Muscle layer of colon (tissue), 2 donors: ENCODE measurements around the gene AOC3.
A peak's percentile ranks its signal among the peaks of the same experiment; 100 is the strongest.

Experiments
- H3K27ac ChIP-seq: one replicate; pipeline ENCODE4 v1.7.0; 2013; ENCODE audit warnings: low read depth, mild to moderate bottlenecking, low read length, moderate library complexity
- H3K27me3 ChIP-seq, 2 donors: one replicate each; pipeline ENCODE4 v1.7.0; 2013; ENCODE audit warnings: low read length in 2 of 2, mild to moderate bottlenecking in 2 of 2; ENCODE audit not compliant: insufficient read depth in 2 of 2, control insufficient read depth in 1 of 2
- H3K36me3 ChIP-seq: one replicate; pipeline ENCODE4 v1.7.0; 2013; ENCODE audit warnings: mild to moderate bottlenecking, low read length; ENCODE audit not compliant: insufficient read depth
- H3K4me1 ChIP-seq: one replicate; pipeline ENCODE4 v1.7.0; 2013; ENCODE audit warnings: mild to moderate bottlenecking, low read length; ENCODE audit not compliant: insufficient read depth
- H3K4me3 ChIP-seq, 2 donors: one replicate each; pipeline ENCODE4 v1.7.0; 2013; ENCODE audit warnings: low read length in 2 of 2, low read depth in 1 of 2, mild to moderate bottlenecking in 1 of 2, moderate library complexity in 1 of 2
- H3K9ac ChIP-seq: one replicate; pipeline ENCODE4 v1.7.0; 2013; ENCODE audit warnings: low read length
- H3K9me3 ChIP-seq: one replicate; pipeline ENCODE4 v1.7.0; 2013; ENCODE audit warnings: mild to moderate bottlenecking, low read length
- donor health status: abdominal sarcoma.
- donor health status: Adenocarcinoma of cecum.

The AOC3 gene

GRCh38 chr17:42827472-42827871, 23.5 kb upstream of the AOC3 start:
- H3K27ac ChIP-seq = no peak overlapping the region
- H3K4me1 ChIP-seq = peaks cover 11% of the 10 kb centered on the region
- no peaks in the 10 kb centered on the region for H3K9me3 ChIP-seq
- H3K9ac ChIP-seq = no peak overlapping the region
- no peak overlapping the region for H3K4me3 ChIP-seq
- H3K27me3 ChIP-seq = no peaks in the 10 kb centered on the region
- no peaks in the 10 kb centered on the region for H3K36me3 ChIP-seq

- H3K4me1 ChIP-seq = peaks cover 17% of the 10 kb centered on the region
- H3K9ac ChIP-seq = no peak overlapping the region
- H3K27me3 ChIP-seq = no peaks in the 10 kb centered on the region
- no peaks in the 10 kb centered on the region for H3K9me3 ChIP-seq
- peaks cover 9% of the 10 kb centered on the region for H3K36me3 ChIP-seq
- H3K27ac ChIP-seq = no peak overlapping the region
- H3K4me3 ChIP-seq = no peak overlapping the region
Observed at GRCh38 chr17:42830971-42831370, 20.0 kb upstream of the AOC3 start.

DNA sequence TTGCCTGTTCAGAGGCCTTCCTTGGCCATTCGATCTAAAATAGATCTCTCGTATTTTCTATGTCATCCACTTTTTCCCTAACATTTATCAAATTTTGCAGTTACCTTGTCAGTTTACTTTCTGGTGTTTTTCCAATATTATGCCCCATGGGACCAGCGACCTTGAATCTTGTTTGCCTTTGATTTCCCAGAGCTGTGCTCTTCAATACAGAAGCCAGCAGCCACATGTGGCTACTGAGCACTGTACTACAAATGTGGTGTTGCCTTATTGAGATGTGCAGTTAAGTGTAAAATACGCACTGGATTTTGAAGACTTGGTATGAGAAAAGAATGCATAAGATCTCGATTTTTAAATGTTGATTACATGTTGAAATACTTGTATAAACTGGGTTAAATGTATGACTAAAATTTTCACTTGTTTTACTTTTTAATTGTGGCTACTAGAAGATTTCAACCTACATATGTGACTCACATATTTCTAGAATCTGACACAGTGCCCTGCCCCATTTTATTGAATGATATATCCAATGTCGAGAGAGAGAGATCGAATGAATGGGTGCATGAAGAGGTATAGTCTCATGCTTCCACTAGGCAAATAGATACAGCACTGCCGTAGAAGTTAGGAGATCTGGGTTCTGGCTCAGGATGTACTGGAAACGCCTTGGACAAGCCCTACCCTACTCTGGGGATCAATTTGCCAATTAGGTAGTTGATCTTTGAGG, 18.6 kb upstream of the AOC3 start:
- H3K9me3 ChIP-seq = no peaks in the 10 kb centered on the region
- peak overlapping the region; percentile 72 for H3K9ac ChIP-seq
- peaks cover 11% of the 10 kb centered on the region for H3K36me3 ChIP-seq
- H3K4me1 ChIP-seq = peaks cover 17% of the 10 kb centered on the region
- peak overlapping the region; percentile 96 for H3K27ac ChIP-seq
- H3K27me3 ChIP-seq = no peaks in the 10 kb centered on the region
- H3K4me3 ChIP-seq = peak overlapping the region; percentile 82 to 94

GRCh38 chr17:42832934-42833766, 17.8 kb upstream of the AOC3 start, which contains the start of gene PSME3:
Gene PSME3 (plus strand): TSS chr17:42833397. CDS start chr17:42833632, 235 bp downstream.
- H3K4me3 ChIP-seq = peak within 1 kb of the TSS; percentile 82 to 94
- H3K27ac ChIP-seq = peak within 1 kb of the TSS; percentile 96
- no peaks in the 10 kb centered on the region for H3K9me3 ChIP-seq
- H3K36me3 ChIP-seq = peaks cover 19% of the 10 kb centered on the region
- H3K9ac ChIP-seq = peak within 1 kb of the TSS; percentile 72
- H3K27me3 ChIP-seq = no peaks in the 10 kb centered on the region
- peaks cover 17% of the 10 kb centered on the region for H3K4me1 ChIP-seq

DNA sequence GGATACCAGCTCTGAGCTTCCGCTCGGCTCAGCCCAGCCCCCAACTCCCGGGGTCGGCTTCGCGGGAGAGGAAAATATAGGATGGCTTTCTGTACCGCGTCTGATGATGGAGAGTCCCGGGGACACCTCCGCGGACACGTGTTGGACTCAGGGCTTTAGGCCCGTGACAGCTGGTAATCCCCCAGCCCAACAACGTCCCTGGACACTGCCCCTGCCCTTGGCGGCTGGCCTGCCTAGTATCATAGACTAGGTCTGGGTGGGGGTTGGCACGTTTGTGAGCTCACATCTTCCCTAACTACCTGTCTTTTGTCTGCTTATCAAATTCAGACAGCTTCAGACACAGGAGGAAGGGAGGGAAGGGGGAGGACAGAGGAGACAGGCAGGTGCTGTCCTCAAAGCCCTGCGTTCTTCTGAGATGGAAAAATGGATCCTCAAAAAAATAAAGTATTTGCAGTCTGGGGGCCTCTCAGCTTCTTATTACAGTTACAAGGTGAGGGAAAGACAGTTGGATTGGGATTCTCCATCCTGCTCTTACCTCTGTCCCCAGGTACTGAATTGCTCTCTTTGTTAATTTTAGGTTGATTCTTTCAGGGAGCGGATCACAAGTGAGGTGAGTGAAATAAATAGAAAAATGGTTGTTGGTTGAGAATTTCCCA, 17.1 kb upstream of the AOC3 start:
- Histone ChIP-seq H3K27me3 (no peaks in the 10 kb centered on the region), H3K9ac (peak overlapping the region; percentile 72), H3K9me3 (no peaks in the 10 kb centered on the region), H3K36me3 (peaks cover 27% of the 10 kb centered on the region), H3K27ac (peak overlapping the region; percentile 96), H3K4me3 (peak overlapping the region; percentile 82 to 94), H3K4me1 (peaks cover 17% of the 10 kb centered on the region)

GRCh38 chr17:42835732-42836131, 15.3 kb upstream of the AOC3 start:
- H3K36me3 ChIP-seq = peaks cover 35% of the 10 kb centered on the region
- no peaks in the 10 kb centered on the region for H3K9me3 ChIP-seq
- no peak overlapping the region for H3K4me3 ChIP-seq
- H3K27ac ChIP-seq = no peak overlapping the region
- H3K27me3 ChIP-seq = no peaks in the 10 kb centered on the region
- no peak overlapping the region for H3K9ac ChIP-seq
- peaks cover 17% of the 10 kb centered on the region for H3K4me1 ChIP-seq

GRCh38 chr17:42841975-42842685, 8.9 kb upstream of the AOC3 start:
- Histone ChIP-seq H3K27me3 (no peaks in the 10 kb centered on the region), H3K9me3 (no peaks in the 10 kb centered on the region), H3K36me3 (peaks cover 69% of the 10 kb centered on the region), H3K27ac (no peak overlapping the region), H3K9ac (no peak overlapping the region), H3K4me3 (no peak overlapping the region), H3K4me1 (peaks cover 9% of the 10 kb centered on the region)

- Histone ChIP-seq H3K4me1 (peaks cover 9% of the 10 kb centered on the region), H3K27ac (no peak overlapping the region), H3K36me3 (peaks cover 56% of the 10 kb centered on the region), H3K27me3 (no peaks in the 10 kb centered on the region), H3K4me3 (no peak overlapping the region), H3K9me3 (no peaks in the 10 kb centered on the region), H3K9ac (no peak overlapping the region)
Observed at GRCh38 chr17:42843358-42843934, 7.6 kb upstream of the AOC3 start.

GRCh38 chr17:42844271-42844670, 6.7 kb upstream of the AOC3 start, which contains the start of gene AOC2:
Gene AOC2 (plus strand): TSS chr17:42844580. CDS start chr17:42844627, 47 bp downstream.
- Histone ChIP-seq H3K4me3 (no peak within 1 kb of the TSS), H3K27ac (no peak within 1 kb of the TSS), H3K4me1 (peaks cover 11% of the 10 kb centered on the region), H3K27me3 (no peaks in the 10 kb centered on the region), H3K36me3 (peaks cover 48% of the 10 kb centered on the region), H3K9ac (no peak within 1 kb of the TSS), H3K9me3 (no peaks in the 10 kb centered on the region)

DNA sequence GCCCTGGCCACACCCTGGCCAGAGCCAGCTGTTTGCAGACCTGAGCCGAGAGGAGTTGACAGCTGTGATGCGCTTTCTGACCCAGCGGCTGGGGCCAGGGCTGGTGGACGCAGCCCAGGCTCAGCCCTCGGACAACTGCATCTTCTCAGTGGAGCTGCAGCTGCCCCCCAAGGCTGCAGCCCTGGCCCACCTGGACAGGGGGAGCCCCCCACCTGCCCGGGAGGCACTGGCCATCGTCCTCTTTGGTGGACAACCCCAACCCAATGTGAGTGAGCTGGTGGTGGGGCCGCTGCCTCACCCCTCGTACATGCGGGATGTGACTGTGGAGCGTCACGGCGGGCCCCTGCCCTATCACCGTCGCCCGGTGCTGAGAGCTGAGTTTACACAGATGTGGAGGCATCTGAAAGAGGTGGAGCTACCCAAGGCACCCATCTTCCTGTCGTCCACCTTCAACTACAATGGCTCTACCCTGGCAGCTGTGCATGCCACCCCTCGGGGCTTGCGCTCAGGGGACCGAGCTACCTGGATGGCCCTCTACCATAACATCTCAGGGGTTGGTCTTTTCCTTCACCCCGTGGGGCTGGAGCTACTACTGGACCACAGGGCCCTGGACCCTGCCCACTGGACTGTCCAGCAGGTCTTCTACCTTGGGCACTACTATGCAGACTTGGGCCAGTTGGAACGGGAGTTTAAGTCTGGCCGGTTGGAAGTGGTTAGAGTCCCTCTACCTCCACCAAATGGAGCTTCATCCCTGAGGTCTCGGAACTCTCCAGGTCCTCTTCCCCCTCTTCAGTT, 6.0 kb upstream of the AOC3 start:
- no peak overlapping the region for H3K4me3 ChIP-seq
- H3K9me3 ChIP-seq = no peaks in the 10 kb centered on the region
- no peaks in the 10 kb centered on the region for H3K27me3 ChIP-seq
- peaks cover 18% of the 10 kb centered on the region for H3K4me1 ChIP-seq
- H3K36me3 ChIP-seq = peaks cover 43% of the 10 kb centered on the region
- no peak overlapping the region for H3K27ac ChIP-seq
- H3K9ac ChIP-seq = no peak overlapping the region
